NCI-H1048 (cell line): ENCODE results near the gene NQO1.
"Not testable (repeated sequence)": the region's sequence is repeated elsewhere in the genome, so short reads cannot be mapped to it uniquely, and the experiment has no call there.

Experiments
- DNase-seq: peaks from one replicate; lab custom pipeline; 2025; lab: John Stamatoyannopoulos, UW

Gene NQO1

DNA sequence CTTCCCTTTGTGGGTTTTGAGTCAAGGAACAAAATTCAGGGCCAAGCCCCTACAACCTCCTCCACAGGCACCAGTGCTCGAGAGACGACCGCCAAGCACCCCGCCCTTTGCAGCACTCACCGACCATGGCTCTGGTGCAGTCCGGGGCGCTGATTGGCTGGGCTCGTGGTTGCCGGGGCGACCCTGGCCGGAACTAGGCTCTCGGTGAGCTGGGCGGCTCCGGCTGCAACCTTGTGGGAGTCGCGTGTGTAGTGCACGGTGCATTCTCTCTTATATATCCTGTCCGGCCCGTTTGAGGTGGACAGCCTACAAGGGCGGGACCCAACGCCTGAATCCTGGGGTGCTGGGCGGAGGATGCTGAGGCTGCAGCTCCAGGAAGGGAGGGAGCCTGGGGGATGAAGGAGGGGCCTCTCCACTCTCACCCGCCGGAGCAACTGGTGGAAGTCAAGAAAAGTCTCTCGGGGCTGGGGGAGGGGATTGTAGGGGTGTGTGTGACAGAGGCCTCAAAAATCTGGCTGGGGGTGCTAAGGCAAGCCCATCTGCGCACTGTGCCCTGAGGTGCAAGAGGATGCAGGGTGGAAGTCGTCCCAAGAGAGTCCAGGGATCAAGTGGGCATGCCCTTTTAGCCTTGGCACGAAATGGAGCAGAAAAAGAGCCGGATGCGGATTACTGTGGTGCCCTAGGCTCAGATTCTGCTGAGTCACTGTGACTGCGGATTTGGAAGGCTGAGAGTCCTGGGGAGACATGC, at the start of gene NQO1:
NQO1 (minus strand) TSS at position 248 of the 748 bp plus-strand sequence; CDS start at position 127, 121 bp downstream.
- peak; percentile 58 for DNase-seq

DNA sequence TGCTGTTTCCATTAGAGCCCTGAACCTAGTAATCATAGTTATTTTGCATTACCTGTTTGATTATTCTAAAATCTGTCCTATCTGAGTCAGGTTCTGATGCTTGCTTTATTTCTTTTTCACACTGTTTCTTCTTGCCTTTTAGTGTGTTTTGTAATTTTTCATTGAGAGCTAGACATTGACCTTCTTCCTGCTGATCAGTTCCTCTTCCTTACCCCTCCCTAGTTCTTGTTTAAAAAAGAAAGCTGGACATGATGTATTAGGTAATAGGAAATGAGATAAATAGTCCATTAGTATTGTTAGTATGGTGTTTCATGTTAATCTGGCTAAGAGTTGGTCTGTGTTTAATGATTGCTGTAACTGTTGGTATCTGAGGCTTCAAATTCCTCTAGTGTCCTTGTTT, 49.2 kb upstream of the NQO1 start:
- no peak for DNase-seq

DNA sequence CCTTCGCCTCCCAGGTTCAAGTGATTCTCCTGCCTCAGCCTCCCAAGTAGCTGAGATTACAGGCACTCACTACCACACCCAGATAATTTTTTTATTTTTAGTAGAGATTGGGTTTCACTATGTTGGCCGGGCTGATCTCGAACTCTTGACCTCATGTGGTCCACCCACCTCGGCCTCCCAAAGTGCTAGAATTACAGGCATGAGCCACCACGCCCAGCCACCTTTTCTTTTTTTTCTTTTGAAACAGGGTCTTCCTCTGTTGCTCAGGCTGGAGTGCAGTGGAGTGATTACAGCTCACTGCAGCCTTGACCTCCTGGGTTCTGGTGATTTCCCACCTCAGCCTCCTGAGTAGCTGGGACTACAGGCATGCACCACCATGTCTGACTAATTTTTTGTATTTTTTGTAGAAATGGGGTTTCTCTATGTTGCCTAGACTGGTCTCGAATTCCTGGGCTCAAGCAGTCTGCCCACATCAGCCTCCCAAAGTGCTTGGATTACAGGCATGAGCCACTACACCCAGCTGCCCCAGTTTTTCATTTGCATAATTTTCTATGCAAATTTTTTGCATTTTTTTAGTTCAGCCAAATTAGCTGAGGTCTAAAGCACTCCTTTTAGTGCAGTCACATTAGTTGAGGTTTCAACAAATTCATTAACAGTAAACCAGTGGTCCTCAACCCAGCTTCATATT, 47.0 kb upstream of the NQO1 start:
- DNase-seq: no peak

DNA sequence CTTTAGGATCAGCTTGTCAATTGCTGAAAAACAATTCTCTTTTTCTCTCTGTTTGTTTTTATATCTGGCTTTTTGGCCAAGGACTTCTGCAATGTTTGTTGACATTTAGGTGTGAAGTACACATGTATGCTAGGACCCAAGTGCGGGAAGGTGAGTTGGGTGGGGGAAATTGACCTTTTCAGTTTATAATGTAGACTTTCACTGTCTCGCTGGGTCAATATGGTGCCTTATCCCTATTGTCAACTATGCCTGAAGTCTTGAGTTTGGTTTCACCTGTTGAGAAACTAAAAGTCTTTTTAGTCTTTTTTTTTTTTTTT, 45.2 kb upstream of the NQO1 start:
- no peak for DNase-seq

DNA sequence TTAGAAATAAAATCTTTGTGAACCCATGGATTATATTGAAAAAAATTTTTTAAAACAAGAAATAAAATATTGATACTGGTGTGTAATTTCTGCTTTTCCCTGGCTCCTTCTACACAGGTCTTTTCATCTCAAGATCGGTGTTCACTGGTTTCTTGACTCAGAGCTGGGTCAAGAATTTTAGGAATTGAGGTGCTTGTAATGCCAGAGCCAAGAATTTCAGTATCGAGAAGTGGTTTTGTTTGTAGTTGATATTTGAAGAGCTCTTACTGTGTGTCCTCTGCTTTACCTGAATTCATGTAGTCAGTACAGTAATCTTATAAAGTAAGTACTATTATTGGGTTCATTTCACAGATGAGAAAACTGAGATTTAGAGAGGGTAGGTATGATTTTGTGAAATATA, 43.0 kb upstream of the NQO1 start:
- DNase-seq: no peak

DNA sequence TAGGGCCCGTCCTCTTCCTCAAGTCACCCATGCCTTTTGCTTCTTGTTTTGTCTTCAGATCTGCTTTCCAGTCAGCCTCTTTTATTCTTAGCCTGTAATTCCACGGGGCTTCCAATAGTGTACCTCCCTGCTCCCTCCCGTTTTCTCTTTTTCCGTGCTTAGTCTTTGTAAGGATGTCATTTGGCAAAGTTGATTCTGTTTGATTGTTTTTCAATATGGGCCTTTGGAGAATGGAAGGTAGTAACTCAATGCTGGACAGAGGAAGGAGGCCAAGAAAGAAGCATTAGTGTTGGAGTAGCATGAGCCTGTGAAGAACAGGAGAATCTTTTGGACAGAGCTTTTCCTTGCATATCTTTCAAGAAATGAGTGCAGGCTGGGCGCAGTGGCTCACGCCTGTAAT, 42.3 kb upstream of the NQO1 start:
- DNase-seq: no peak

DNA sequence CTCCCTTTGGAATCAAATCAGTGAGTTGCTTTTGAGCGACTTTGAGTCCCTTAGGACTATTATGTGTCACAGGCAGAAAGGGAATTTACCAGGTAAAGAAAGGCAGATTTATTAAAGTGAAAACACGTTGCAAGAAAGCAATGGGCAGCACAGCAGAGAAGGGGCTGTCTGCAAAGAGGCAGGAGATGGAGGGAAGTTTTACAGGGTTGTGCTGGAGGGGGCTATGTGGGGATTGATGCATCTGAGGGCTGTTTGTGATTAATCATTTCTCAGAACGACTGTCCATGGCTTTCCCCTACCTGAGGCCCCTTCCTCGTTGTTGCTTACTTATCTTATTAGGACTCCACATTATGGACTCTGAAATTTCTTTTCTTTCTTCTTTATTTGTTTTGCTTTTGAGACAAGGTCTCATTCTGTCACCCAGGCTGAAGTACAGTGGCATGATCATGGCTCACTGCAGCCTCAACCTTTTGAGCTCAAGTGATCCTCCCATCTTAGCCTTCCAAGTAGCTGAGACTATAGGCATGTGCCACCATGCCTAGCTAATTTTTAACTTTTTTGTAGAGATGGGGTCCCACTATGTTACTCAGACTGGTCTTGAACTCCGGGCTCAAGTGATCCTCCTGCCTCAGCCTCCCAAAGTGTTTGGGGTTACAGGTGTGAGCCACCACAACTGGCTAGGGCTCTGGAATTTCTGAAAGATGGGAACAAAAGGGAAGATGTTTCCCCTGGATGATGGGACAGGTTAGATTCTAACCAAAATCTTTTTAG, 41.3 kb upstream of the NQO1 start:
- DNase-seq: no peak

DNA sequence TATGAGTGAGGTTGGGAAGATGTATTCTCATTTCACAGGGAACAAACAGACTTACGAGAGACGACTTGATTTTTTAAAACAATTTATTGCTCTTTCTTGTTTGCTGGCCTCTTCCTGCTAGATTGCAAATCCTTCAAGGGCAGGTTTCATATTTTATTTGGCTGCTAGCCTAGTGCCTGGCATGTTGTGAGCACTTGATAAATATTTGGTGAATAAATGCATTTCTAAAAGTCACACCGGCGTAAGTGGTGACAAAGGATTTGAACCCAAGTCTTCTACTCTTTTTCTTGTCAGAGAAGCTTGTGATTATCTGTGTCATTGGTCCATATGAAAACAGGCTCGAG, 37.2 kb upstream of the NQO1 start:
- DNase-seq: no peak

DNA sequence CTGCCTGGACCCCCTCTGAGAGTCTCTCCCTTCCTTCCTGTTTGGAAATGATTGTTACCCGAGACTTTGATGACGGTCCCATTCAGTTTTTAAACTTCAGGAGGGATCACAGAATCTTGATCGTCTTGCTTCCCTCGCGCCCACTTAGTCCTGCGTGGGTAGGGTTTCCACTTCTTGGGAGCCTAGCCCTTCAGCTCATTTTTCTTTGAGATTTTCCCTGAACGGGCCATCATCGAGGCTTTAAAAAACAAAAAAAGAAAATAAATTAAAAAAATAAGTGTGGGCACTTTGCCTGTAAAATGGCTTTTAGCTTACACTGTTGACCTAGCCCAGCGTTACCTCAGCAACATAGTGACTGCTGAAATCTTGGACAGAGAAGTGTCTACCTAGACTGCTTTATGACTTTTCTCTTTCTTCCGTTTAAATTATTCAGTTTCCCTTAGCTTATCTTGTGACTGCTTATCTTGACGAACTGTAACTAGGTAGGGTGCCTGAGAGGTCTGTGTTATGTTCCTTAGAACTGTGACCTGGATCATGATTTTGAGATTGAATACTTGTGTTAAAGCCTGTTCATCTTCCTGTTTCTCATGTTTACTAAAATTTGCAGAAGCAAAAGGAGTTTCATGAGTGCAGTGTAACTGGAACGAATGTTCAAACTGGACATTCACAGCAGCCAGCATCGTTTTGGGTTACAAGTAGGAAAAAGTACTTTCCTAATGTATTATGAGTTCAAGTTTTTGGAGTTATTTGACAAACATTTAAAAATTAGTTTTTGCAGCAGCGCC, 36.6 kb upstream of the NQO1 start:
- no peak for DNase-seq

DNA sequence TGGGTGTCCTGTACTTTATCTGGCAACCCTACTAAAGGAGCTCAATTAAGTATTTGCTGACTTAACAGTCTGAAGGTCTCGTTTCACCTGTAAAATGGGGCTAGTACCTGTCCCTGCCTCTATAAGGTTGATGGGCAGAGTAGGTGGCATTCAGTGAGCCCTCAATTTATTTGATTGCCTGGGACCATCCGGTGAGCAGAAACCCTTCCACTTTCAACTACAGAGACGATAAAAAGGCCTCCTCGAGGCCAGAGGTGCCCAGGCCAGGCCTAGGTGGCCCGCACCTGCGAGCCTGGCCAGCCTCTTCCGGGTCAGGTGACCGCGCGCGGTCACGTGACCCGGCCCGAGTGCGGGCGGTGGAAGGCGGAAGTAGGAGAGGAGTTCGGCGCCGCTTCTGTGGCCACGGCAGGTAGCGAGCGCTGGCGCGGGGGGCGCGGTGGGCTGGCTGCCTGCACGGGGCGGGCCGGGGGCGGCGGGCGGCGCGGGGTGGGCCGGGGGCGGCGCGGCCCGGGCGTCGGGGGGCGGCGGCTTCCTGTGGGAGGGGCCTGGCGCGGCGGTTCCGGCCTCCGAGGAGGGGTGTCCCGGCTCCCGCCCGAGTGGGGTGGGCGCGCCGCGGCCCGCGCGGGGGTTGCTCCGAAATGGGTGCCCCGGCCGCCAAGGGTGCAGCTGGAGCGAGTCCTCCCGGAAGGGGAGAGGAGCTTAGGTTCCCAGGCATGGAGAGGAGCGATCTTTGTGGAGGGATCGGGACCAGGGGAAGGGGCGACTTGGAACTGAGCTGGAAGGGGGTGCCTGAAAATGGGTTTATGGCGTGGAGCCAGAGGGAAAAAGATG, 35.8 kb upstream of the NQO1 start, which contains the start of gene WWP2:
WWP2 (plus strand) TSS at position 350 of the 831 bp plus-strand sequence. CDS start 24,679 bp downstream, outside the sequence.
- DNase-seq: peak; percentile 17

DNA sequence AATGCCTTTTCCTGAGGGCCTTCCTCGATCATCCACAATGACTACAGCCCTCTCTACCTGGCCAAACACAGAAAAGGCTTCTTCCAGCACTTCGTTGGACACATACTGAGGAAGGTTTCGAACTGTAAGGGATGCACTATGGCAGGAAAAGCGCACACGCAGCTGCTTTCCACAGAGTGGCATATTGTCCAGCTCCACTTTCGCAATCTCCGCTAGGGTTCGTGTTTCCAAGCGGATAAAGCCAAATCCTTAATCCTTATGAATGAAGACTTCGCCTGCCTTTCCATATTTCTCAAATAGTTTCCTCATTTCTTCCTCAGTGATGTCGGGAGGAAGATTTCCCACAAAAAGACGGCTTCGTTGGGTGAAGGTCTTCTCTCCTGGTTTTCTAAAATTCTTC, 31.0 kb upstream of the NQO1 start:
- DNase-seq: not testable (repeated sequence)

DNA sequence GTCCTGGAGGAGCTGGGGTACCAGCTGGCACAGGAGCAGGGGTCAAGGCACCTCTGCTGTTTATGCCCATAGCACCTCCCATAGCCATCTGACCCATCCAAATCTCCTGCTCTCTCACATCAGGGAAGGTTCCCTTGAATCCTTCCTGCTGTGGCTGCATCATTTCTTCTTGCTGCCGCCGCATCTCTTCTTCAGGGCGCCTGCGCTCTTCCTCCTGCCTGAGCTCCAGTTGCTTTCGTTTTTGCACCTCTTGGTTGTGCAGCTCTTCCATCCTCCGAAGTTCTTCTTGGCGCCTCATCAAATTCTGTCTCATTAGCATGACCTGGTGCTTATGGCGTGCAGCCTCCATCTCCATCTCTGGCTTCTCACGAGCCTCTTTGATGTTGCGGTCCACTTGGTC, 30.3 kb upstream of the NQO1 start:
- no peak for DNase-seq

DNA sequence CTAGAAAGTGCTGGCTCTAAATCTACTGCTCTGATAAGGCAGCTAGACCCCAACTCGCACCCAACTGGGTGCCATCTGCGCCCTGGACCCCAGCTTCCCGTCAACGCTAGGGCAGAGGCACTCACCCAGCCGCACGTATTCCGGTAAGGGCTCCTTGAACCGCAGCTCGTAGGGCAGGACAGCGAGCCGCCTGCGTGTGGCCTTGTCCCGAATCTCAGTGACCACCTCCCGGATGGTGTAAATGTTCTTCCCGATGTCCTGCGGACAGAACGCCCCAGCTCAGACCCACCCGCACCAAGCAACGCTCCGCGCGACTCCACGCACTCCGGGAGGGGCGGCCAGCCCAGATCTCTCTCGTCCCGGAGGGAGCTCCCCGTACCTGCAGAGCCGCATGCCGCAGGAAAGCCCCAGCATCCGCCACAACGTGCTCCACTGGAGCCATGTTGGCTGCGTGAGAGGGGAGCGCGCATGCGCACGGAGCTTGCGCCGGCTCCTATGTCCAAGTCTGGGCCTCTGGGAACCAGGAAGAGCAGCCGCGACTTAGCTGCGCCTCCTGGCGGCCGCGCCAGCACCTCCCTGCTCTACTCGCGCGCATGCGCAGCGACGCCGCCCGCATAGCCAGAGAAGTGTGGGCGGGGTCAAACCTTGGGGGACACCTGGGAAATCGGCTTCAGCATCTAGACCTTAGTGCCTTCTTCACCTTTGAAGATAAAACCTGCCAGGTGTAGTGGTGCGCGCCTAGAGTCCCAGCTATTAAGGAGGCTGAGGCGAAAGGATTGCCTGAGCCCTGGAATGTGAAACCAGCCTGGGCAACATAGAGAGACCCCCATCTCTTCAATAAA, 28.3 kb upstream of the NQO1 start, which contains the start of gene NOB1:
NOB1 (minus strand) TSS at position 458 of the 842 bp plus-strand sequence; CDS start at position 442, 16 bp downstream.
- peak; percentile 84 for DNase-seq

DNA sequence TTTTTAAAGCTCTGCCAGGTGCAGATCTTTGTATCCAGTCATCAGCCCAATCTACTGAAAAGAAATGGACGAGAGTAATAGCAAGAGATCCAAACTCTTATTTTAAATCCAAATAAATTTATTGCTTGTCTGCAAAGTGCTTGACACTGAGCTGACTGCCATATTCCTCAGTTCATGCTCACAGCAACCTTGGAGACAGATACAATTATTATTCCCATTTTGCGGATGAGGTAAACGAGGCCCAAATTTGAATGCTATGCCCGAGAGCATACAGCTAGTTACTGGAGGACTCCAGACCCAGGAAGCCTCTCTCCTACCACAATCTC, 27.7 kb upstream of the NQO1 start:
- no peak for DNase-seq

DNA sequence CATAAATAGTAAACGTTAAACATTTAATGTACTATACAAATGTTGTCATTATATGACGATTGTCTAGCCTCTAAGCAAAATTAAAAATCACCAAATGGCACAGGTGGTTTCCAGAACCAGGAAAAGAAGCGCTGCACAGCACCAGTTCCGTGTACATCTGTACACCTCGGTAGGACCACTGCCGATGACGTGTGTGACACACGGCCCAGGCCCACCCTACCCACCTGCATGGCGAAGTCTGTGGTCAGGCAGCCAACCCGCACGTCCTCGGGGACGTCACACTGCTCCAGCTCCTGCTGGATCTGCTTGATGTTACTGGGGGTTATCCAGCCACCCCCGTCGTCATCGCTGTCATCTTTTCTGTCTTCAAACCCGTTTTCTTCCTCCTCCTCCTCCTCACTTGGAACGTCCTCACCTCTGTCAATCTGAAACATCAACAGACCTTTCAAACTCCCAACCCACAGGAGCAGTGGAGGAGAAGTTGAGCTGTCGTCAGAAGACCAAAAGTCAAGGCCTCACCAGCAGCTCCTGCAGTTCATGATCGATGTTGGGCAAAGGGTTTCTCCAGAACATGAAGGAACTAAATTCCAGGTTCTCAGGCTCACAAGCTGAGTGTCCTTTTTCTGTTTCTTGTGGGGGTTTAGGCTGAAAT, 22.5 kb upstream of the NQO1 start:
- DNase-seq: no peak

DNA sequence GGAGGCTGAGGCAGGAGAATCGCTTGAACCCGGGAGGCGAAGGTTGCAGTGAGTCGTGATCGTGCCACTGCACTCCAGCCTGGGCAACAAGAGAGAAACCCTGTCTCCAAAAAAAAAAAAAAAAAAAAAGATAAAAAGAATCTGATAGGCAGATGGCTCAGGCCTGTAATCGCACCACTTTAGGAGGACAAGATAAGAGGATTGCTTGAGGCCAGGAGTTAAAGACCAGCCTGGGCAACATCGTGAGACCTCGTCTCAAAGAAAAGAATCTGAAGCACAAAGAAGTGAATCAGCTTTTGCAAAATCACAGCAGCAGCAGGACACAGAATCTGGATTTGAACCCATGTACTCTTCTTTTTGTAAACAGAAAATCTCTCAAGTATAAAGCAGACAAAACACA, 20.8 kb upstream of the NQO1 start:
- DNase-seq: no peak

DNA sequence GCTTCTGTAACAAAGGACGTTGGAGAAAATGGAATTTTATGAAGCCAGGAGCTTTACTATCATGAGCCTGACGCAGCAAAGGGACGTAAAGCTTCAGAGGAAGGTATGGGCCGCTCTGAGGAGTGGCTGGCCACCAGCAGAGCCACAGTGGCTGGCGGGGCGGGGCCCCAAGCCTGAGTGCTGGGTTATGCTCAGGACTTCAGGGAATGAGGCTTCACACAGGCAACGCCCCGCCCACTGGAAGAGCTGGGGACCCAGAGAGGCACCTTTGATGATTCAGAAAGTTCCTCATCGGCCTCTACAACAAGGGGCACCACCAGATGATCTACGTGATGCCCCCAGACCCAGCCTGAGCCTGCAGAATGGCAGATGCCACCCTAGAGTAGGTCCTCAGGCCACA, 19.6 kb upstream of the NQO1 start:
- no peak for DNase-seq

DNA sequence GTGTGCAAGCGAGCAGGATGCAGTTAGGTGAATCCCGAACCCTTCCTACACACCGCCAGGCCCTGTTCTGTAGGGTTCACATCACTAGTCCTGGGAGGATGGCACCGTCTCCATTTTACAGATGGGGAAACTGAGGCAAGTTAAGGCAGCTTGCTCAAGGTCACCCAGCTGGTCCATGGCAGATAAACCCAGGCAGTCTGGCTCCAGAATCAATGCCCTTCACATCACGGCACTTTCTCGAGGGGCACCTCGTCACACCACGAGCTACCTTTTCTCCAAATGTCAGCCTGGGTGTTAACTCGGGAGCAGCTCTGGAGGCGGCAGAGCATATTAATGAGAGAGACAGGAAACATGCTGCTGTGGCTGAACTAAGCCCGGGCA, 18.9 kb upstream of the NQO1 start:
- DNase-seq: no peak

DNA sequence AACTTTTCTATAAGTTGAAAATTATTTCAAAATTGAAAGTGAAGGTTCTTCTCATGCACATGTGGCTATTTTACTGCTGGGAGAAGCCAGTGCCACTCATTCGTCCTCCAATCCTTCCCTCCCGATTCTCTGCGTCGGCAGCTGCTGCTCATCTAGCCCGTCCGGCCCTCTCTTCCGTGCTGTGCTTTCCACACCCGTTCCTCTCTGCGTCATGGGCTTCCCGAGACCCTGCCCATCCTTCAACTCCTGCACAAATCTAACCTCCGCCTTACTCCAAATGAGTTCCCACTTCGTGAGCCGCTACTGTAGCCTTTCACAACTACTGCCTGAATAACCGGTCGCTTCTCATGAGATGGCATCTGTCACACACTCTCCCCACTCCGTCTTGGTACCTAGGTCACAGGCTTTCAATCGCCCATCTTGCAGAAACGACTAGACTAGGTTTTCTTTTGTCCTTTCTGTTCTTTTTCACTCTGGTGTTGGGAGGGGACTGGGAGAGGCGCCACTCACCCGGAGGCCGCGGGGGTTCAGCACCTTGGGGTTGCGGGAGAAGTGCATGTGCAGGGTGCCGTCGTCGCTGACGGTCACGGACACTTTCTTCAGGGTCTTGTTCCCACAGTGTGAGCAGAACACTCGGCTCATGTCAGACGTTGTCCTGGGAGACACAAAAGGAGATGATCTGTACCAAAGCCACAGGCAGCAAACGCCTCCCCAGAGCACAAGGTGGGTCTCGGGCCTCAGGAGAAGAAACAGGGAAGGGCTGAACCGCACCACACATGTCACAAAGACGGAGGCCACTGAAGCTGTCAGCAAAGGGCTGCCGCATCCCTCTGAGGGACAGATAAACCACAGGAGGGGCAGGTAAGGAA, 18.2 kb upstream of the NQO1 start:
- no peak for DNase-seq
